ENCODE measurements around the gene C1orf122. TPM values are rescaled to one million over a fixed set of nuclear protein-coding genes. Genes with fewer than 3 reads are reported as not detected.

The C1orf122 gene
- total RNA-seq, 1 experiment from 2014 or later: 72.5 TPM

GRCh38 chr1:37817481-37817880 is 9.9 kb downstream of the C1orf122 start:
- CTCF ChIA-PET: no interaction called here
- intact Hi-C loops (cut with micrococcal nuclease): no loop called here
- ATAC-seq (no peak; the same call in 1 of the 2 replicates), DNase-seq (no peak)
- no peaks in the 10 kb centered on the region for H3K27me3 ChIP-seq (ENCODE audit: low read length)
- TF ChIP-seq, protein P1, sequence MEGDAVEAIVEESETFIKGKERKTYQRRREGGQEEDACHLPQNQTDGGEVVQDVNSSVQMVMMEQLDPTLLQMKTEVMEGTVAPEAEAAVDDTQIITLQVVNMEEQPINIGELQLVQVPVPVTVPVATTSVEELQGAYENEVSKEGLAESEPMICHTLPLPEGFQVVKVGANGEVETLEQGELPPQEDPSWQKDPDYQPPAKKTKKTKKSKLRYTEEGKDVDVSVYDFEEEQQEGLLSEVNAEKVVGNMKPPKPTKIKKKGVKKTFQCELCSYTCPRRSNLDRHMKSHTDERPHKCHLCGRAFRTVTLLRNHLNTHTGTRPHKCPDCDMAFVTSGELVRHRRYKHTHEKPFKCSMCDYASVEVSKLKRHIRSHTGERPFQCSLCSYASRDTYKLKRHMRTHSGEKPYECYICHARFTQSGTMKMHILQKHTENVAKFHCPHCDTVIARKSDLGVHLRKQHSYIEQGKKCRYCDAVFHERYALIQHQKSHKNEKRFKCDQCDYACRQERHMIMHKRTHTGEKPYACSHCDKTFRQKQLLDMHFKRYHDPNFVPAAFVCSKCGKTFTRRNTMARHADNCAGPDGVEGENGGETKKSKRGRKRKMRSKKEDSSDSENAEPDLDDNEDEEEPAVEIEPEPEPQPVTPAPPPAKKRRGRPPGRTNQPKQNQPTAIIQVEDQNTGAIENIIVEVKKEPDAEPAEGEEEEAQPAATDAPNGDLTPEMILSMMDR (conservative IDR thresholded peaks at IDR 0.05; ENCODE audit: low read depth, low read length): no peak
- TF ChIP-seq EZH2phosphoT487 (IDR thresholded peaks at IDR 0.05; ENCODE audit: borderline replicate concordance, low read length) (no peak), EZH2 (IDR thresholded peaks at IDR 0.05; ENCODE audit: low read length, unreplicated experiment) (no peak)
- no peaks in the 10 kb centered on the region for H3K4me1 ChIP-seq (ENCODE audit: insufficient read depth, low read length)
- no peak overlapping the region for H3K4me3 ChIP-seq (ENCODE audit: low read length)
- H3K27ac ChIP-seq (ENCODE audit: low read length): no peak overlapping the region
- H3K4me2 ChIP-seq (ENCODE audit: low read length): no peak overlapping the region
- H3K36me3 ChIP-seq (ENCODE audit: low read depth, low read length): peaks cover 23% of the 10 kb centered on the region
- no peak overlapping the region for H2AFZ ChIP-seq (ENCODE audit: low read length)
- no TSS peak for BruUV-seq (replicated peaks)
- H3K9ac ChIP-seq (ENCODE audit: low read length): no peak overlapping the region
- POLR2A ChIA-PET (ENCODE audit: unreplicated experiment): interaction anchor here (0.6 kb wide), 1 partner anchor 114 kb away, joined by 3 read pairs; no protein-coding TSS in a partner anchor
- H3F3A ChIP-seq (ENCODE audit: low read length, unreplicated experiment): no peaks in the 10 kb centered on the region
- H3K9me3 ChIP-seq (ENCODE audit: low read length): no peaks in the 10 kb centered on the region
- no peaks in the 10 kb centered on the region for H3K9me2 ChIP-seq (replicated peaks; ENCODE audit: low read length)
- no peaks in the 10 kb centered on the region for H4K20me1 ChIP-seq (ENCODE audit: low read length)
- no peaks in the 10 kb centered on the region for H3K79me2 ChIP-seq (ENCODE audit: low read length)

- H3K4me3 ChIP-seq (ENCODE audit: low read length): no peak overlapping the region
- no peaks in the 10 kb centered on the region for H3K9me2 ChIP-seq (replicated peaks; ENCODE audit: low read length)
- H3K27ac ChIP-seq (ENCODE audit: low read length): no peak overlapping the region
- no peak overlapping the region for H3K4me2 ChIP-seq (ENCODE audit: low read length)
- no peak for DNase-seq
- no peak overlapping the region for H3K9ac ChIP-seq (ENCODE audit: low read length)
- H3F3A ChIP-seq (ENCODE audit: low read length, unreplicated experiment): no peaks in the 10 kb centered on the region
- no TSS peak for BruUV-seq (replicated peaks)
- no peak for ATAC-seq
- TF ChIP-seq EZH2phosphoT487 (IDR thresholded peaks at IDR 0.05; ENCODE audit: borderline replicate concordance, low read length) (no peak), EZH2 (IDR thresholded peaks at IDR 0.05; ENCODE audit: low read length, unreplicated experiment) (no peak)
- TF ChIP-seq, protein P1 (conservative IDR thresholded peaks at IDR 0.05; ENCODE audit: low read depth, low read length): no peak
- H4K20me1 ChIP-seq (ENCODE audit: low read length): no peaks in the 10 kb centered on the region
- H3K27me3 ChIP-seq (ENCODE audit: low read length): no peaks in the 10 kb centered on the region
- no peak overlapping the region for H2AFZ ChIP-seq (ENCODE audit: low read length)
- intact Hi-C loops (cut with micrococcal nuclease): no loop called here
- CTCF ChIA-PET: no interaction called here
- H3K79me2 ChIP-seq (ENCODE audit: low read length): no peaks in the 10 kb centered on the region
- peaks cover 9% of the 10 kb centered on the region for H3K4me1 ChIP-seq (ENCODE audit: insufficient read depth, low read length)
- peaks cover 29% of the 10 kb centered on the region for H3K36me3 ChIP-seq (ENCODE audit: low read depth, low read length)
- POLR2A ChIA-PET (ENCODE audit: unreplicated experiment): no interaction called here
- H3K9me3 ChIP-seq (ENCODE audit: low read length): no peaks in the 10 kb centered on the region
These were observed 13.9 kb downstream of the C1orf122 start for GRCh38 chr1:37821481-37821880.

GRCh38 chr1:37822906-37823815 is 15.6 kb downstream of the C1orf122 start:
- no peaks in the 10 kb centered on the region for H3F3A ChIP-seq (ENCODE audit: low read length, unreplicated experiment)
- H3K79me2 ChIP-seq (ENCODE audit: low read length): no peaks in the 10 kb centered on the region
- no peak overlapping the region for H2AFZ ChIP-seq (ENCODE audit: low read length)
- no peak overlapping the region for H3K9ac ChIP-seq (ENCODE audit: low read length)
- no TSS peak for BruUV-seq (replicated peaks)
- intact Hi-C loops (cut with micrococcal nuclease): no loop called here
- TF ChIP-seq EZH2 (IDR thresholded peaks at IDR 0.05; ENCODE audit: low read length, unreplicated experiment): no peak
- TF ChIP-seq, protein P1 (conservative IDR thresholded peaks at IDR 0.05; ENCODE audit: low read depth, low read length): no peak
- TF ChIP-seq EZH2phosphoT487 (IDR thresholded peaks at IDR 0.05; ENCODE audit: borderline replicate concordance, low read length): no peak
- H3K9me3 ChIP-seq (ENCODE audit: low read length): no peaks in the 10 kb centered on the region
- CTCF ChIA-PET: interaction anchor here (0.6 kb wide), 1 partner anchor 167 kb away, joined by 3 read pairs; no protein-coding TSS in a partner anchor
- H3K4me2 ChIP-seq (ENCODE audit: low read length): no peak overlapping the region
- no peaks in the 10 kb centered on the region for H3K9me2 ChIP-seq (replicated peaks; ENCODE audit: low read length)
- POLR2A ChIA-PET (ENCODE audit: unreplicated experiment): no interaction called here
- H3K4me3 ChIP-seq (ENCODE audit: low read length): no peak overlapping the region
- peaks cover 25% of the 10 kb centered on the region for H3K36me3 ChIP-seq (ENCODE audit: low read depth, low read length)
- H3K27me3 ChIP-seq (ENCODE audit: low read length): no peaks in the 10 kb centered on the region
- H3K4me1 ChIP-seq (ENCODE audit: insufficient read depth, low read length): peaks cover 9% of the 10 kb centered on the region
- no peak for ATAC-seq
- no peak overlapping the region for H3K27ac ChIP-seq (ENCODE audit: low read length)
- H4K20me1 ChIP-seq (ENCODE audit: low read length): no peaks in the 10 kb centered on the region
- DNase-seq: peak; percentile 44

Data from PC-3 (cell line).